ENCODE data around the gene APBA2.
A peak's percentile ranks its signal among the peaks of the same experiment; 100 is the strongest.

APBA2 gene

DNA sequence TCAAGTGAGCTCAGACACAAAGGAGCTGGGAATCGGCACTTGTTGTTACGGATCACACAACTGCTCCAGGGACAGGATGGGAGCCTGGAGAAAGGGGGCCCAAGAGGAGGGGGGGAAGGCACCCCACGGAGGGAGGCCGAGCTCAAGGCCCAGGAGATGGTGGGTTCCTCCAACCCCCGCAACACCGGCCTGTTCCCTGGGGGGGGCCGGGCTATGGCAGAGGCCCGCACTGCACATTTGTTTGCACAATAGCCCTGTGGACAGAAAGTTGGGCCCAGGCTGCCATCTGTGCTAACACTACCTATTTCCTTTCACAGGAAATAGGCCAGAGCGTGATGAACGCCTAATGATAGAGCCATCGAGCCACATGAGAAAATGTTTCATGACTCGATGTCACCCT lies 236.7 kb downstream of the APBA2 start:
- TF ChIP-seq POLR2A (IDR thresholded peaks at IDR 0.05; ENCODE audit: extremely low read depth, insufficient read length) (no peak), MYC (IDR thresholded peaks at IDR 0.05; ENCODE audit: low read depth, low read length) (no peak)
- TF ChIP-seq, protein P1, sequence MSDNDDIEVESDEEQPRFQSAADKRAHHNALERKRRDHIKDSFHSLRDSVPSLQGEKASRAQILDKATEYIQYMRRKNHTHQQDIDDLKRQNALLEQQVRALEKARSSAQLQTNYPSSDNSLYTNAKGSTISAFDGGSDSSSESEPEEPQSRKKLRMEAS (IDR thresholded peaks at IDR 0.05; ENCODE audit: low read depth, low read length), result no peak
- TF ChIP-seq, protein P2, sequence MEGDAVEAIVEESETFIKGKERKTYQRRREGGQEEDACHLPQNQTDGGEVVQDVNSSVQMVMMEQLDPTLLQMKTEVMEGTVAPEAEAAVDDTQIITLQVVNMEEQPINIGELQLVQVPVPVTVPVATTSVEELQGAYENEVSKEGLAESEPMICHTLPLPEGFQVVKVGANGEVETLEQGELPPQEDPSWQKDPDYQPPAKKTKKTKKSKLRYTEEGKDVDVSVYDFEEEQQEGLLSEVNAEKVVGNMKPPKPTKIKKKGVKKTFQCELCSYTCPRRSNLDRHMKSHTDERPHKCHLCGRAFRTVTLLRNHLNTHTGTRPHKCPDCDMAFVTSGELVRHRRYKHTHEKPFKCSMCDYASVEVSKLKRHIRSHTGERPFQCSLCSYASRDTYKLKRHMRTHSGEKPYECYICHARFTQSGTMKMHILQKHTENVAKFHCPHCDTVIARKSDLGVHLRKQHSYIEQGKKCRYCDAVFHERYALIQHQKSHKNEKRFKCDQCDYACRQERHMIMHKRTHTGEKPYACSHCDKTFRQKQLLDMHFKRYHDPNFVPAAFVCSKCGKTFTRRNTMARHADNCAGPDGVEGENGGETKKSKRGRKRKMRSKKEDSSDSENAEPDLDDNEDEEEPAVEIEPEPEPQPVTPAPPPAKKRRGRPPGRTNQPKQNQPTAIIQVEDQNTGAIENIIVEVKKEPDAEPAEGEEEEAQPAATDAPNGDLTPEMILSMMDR (IDR thresholded peaks at IDR 0.05; ENCODE audit: low read depth, low read length), result no peak
- H3K4me3 ChIP-seq (ENCODE audit: low read depth, low read length), result no peak overlapping the region
- DNase-seq (ENCODE audit: low read depth), result no peak

DNA sequence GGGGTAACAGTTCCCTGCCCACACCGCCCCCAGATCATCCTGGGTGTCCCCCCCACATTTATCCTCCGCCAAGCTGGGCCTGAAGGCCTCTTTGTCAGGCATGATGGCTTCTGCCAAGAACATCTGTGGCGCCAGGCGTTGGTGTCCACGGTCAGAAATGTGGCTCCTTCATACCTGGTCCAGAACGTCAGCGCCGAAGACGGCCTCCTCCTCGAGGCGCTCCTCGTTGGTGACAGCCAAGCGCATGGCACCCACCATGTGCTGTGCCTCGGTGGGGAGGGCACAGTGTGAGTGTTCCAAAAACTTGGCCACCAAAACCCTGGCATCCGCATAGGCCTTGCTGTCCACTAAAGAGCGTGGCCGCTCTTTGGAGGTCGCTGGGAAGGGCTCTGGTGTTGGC lies 237.4 kb downstream of the APBA2 start:
- DNase-seq (ENCODE audit: low read depth), result no peak
- TF ChIP-seq, protein P1 (IDR thresholded peaks at IDR 0.05; ENCODE audit: low read depth, low read length), result no peak
- no peak overlapping the region for H3K4me3 ChIP-seq (ENCODE audit: low read depth, low read length)

DNA sequence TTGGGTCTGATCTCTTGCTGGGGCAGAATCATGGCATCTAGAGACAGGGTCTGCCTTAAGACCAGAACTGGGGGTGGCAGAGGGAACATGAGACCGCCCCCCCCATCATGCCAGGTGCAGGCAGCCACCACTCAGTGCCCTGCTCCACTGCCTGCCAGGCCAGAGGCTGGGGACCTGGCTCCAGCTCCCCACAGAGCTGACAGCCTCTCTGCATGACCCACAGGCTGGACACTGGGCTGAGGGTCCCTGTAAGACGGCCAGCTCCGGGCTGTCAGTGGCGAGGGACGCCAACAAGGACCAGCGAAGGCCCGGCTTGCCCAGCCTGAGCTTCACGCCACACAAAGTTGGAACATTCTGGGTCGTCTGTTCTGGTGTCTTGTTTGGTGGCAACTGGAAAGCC lies 238.2 kb downstream of the APBA2 start:
- TF ChIP-seq, protein P2 (IDR thresholded peaks at IDR 0.05; ENCODE audit: low read depth, low read length), result no peak
- TF ChIP-seq MYC (IDR thresholded peaks at IDR 0.05; ENCODE audit: low read depth, low read length) (no peak), POLR2A (IDR thresholded peaks at IDR 0.05; ENCODE audit: extremely low read depth, insufficient read length) (no peak)
- TF ChIP-seq, protein P1 (IDR thresholded peaks at IDR 0.05; ENCODE audit: low read depth, low read length), result no peak
- DNase-seq (ENCODE audit: low read depth), result no peak
- H3K4me3 ChIP-seq (ENCODE audit: low read depth, low read length), result no peak overlapping the region

DNA sequence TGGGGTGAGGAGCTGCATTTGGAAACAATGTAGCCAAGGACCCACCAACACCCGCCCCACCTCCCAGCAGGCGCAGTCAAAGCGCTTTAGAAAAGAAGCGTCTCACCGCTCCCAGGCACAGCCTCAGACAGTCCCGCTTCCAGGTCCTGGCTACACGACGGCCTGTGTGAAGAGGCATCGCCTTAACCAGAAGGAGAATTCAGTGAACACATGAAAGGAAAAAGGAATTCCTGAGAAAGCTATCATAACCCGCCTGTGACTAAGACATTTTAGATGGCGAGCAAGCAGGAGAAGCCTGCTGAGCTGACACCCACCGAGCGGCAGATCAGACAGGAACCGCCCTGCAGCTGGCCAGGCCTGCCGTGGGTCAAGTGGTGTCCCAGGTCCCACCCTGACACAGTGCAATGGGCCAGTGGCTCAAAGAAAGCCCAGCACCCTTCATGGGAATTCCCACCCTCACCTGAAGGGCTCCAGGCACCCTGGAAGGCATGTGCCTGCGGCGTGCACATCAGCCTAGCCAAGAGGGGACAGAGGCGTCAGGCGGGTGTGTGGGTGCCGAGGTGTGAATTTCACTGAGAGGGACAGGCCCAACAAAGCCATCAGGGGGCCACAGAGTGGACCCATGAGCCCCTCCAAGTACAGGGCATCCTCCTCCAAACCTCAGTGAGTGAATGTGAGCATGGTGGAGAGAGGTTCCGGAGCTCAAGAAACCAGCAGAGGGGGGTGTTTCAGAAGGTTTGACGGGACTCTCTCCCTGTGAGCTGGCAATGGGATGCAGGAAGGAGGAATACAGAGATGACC lies 239.0 kb downstream of the APBA2 start:
- DNase-seq (ENCODE audit: low read depth), result no peak
- TF ChIP-seq POLR2A (IDR thresholded peaks at IDR 0.05; ENCODE audit: extremely low read depth, insufficient read length), result no peak
- H3K4me3 ChIP-seq (ENCODE audit: low read depth, low read length), result no peak overlapping the region

DNA sequence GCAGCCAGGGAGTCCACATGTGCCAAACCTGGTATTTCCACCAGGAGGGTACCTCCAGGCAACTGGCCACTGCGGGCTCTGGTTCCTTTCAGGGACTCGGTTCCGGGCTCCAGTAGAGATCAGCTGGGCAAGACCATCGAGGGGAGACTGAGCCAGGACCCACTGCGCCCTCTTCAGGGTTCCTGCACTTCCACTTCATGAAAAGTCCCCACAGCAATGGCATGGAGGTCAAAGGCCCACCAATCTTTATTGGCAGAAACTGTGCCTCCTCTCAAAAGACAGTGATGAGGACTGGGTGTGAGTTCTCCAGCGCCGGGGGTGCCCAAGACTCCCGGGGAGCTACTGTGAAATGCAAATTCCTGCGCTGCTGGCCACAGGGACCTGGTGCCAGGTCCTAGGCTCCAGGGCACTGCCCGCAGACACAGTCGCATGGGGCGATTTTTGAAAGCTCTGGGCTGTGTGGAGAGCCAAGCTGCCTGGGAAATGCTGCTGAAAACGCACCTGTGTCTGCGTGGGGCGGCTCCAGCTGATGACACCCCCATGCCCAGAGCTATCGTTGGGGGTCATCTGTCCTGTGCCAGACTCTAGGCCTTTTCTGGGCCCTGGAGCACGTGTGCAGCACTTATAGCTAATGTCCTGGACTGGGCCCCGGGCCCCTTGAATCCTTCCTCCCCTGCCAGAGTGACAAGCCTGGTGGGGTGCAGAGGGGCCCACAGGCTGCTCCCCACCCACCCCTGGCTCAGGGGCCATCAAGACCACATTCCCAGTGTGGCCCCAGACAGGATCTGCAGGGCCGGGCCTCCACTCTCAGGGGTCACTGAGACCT lies 239.8 kb downstream of the APBA2 start:
- H3K4me3 ChIP-seq (ENCODE audit: low read depth, low read length), result no peak overlapping the region
- TF ChIP-seq MYC (IDR thresholded peaks at IDR 0.05; ENCODE audit: low read depth, low read length), result no peak
- TF ChIP-seq, protein P1 (IDR thresholded peaks at IDR 0.05; ENCODE audit: low read depth, low read length), result no peak
- TF ChIP-seq POLR2A (IDR thresholded peaks at IDR 0.05; ENCODE audit: extremely low read depth, insufficient read length), result no peak
- TF ChIP-seq, protein P2 (IDR thresholded peaks at IDR 0.05; ENCODE audit: low read depth, low read length), result no peak

DNA sequence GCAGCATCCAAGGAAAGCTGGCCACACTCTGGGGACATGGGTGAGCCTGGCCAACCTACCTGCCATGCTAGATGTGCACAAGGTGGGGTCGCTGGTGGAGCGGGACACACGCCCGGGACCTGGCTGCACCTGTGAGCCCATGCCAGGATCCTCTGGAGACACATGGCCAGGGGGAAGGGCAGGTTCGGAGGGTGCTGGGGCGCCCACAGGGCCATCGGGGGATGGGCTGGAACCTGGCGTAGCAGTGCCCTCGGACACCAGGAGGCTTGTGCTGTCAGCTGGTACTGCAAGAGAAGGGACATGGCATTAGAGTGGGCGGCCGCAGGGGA lies 240.4 kb downstream of the APBA2 start:
- no peak overlapping the region for H3K4me3 ChIP-seq (ENCODE audit: low read depth, low read length)
- no peak for TF ChIP-seq POLR2A (IDR thresholded peaks at IDR 0.05; ENCODE audit: extremely low read depth, insufficient read length)
- no peak for DNase-seq (ENCODE audit: low read depth)

More for the DNA sequence above, 239.8 kb downstream of the APBA2 start:
- DNase-seq (ENCODE audit: low read depth), result no peak

DNA sequence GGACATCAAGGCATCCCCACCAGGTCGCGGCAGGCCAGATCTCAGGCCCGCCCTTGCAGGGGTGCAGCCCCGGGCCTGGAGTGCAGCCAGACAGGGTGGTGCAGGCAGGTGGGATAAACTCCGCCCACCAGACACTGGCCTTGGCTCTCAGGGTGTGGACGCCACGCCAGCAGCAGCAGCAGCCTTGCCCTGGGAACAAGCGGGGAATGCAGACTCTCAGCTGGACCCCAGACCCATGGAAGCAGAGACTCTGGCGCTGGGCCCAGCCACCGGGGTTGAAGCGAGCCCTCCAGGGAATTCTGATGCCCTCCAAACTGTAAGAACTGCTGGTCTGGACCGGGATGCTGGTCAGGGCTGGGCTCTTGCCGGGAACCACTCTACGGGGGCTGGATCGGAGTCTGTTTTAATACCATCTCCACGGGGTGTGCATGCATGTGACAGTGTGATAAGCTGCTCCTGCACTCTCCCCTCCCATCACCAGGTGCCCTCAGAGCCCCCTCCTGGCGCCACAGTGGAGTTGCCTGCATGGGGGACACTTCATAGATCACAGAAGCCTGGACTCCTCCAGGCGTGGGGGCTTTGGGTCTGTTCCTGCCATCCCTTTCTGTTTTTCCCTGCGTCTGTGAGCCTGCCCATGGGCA lies 241.2 kb downstream of the APBA2 start:
- peak; percentile 26 for DNase-seq (ENCODE audit: low read depth)
- TF ChIP-seq, protein P1 (IDR thresholded peaks at IDR 0.05; ENCODE audit: low read depth, low read length), result no peak
- no peak for TF ChIP-seq POLR2A (IDR thresholded peaks at IDR 0.05; ENCODE audit: extremely low read depth, insufficient read length)
- TF ChIP-seq MYC (IDR thresholded peaks at IDR 0.05; ENCODE audit: low read depth, low read length), result no peak
- TF ChIP-seq, protein P2 (IDR thresholded peaks at IDR 0.05; ENCODE audit: low read depth, low read length), result peak; percentile 8
- H3K4me3 ChIP-seq (ENCODE audit: low read depth, low read length), result no peak overlapping the region

All from NB4 (cell line).